Measurements from ENCODE around the gene LRRC27. TPM values are rescaled to one million over a fixed set of nuclear protein-coding genes. Genes with fewer than 3 reads are reported as not detected.

LRRC27 gene
- total and polyA plus RNA-seq, 2 of the 4 experiments (the other 2 are of a cell fraction), result 3.8 to 5.3 TPM

GRCh38 chr10:132404911-132405462 lies 73.0 kb downstream of the LRRC27 start:
- WGBS, 2 experiments (ENCODE audit: extremely low coverage in 2 of 2, insufficient read length in 1 of 2), result 84% methylated on average over 31 of the region's 54 CpGs; no CpG with 5 or more reads in 1 of the 2 experiments
- H2AK9ac ChIP-seq (replicated peaks; ENCODE audit: low read depth, low read length, poor library complexity), result no peak overlapping the region

More at GRCh38 chr10:132404911-132405462, 73.0 kb downstream of the LRRC27 start:
- dilution Hi-C loops (cut with HindIII; ENCODE audit: low sequenced_read_pairs, unreplicated experiment) (no loop called here), in situ Hi-C loops (cut with MboI; ENCODE audit: low sequenced_read_pairs) (no loop called here), intact Hi-C loops (cut with micrococcal nuclease) (no loop called here)
- Histone ChIP-seq H3K9ac (ENCODE audit: low read depth, low read length) (no peak overlapping the region), H3K4me2 (ENCODE audit: low read depth, low read length) (no peak overlapping the region), H3K14ac (replicated peaks; ENCODE audit: low read depth, low read length) (no peak overlapping the region), H3K36me3 (ENCODE audit: control insufficient read depth, insufficient read depth, low read length) (peaks cover 18% of the 10 kb centered on the region; the same call in 1 of the 2 replicates), H3K9me1 (ENCODE audit: insufficient read depth, low read length) (peaks cover 2% of the 10 kb centered on the region; the same call in 1 of the 2 replicates), H3K56ac (ENCODE audit: extremely low read depth, insufficient read depth, low read length) (no peak overlapping the region), H4K20me1 (ENCODE audit: insufficient read depth, low read length) (no peaks in the 10 kb centered on the region; the same call in none of the 2 replicates), H2AFZ (replicated peaks; ENCODE audit: low read length, poor library complexity) (no peak overlapping the region), H2BK120ac (ENCODE audit: low read depth, low read length) (no peak overlapping the region), H3K18ac (ENCODE audit: low read depth, low read length) (no peak overlapping the region), H3K4ac (ENCODE audit: low read depth, low read length) (no peak overlapping the region), H3K27ac (ENCODE audit: insufficient read depth, low read length) (no peak overlapping the region), H2AK5ac (ENCODE audit: low read depth, low read length) (no peak overlapping the region), H3K9me3 (ENCODE audit: control insufficient read depth, insufficient read depth, low read length) (no peaks in the 10 kb centered on the region), H4K5ac (ENCODE audit: low read depth, low read length) (no peak overlapping the region), H2BK5ac (ENCODE audit: low read depth, low read length, poor library complexity, severe bottlenecking) (no peak overlapping the region), H3K4me3 (ENCODE audit: insufficient read depth, low read depth, low read length) (no peak overlapping the region), H3K23ac (ENCODE audit: low read depth, low read length) (no peak overlapping the region), H4K8ac (ENCODE audit: low read depth in 2 of 2, low read length in 2 of 2) (no peak overlapping the region), H3K79me1 (ENCODE audit: low read depth in 1 of 2, low read length in 2 of 2) (peaks cover 3 to 17% of the 10 kb centered on the region in 2 experiments; a peak in 3 of 4 replicates), H4K91ac (ENCODE audit: insufficient read depth, low read depth, low read length) (no peak overlapping the region), H3K4me1 (ENCODE audit: control insufficient read depth, insufficient read depth, low read length) (peaks cover 6% of the 10 kb centered on the region; the same call in 1 of the 2 replicates), H2BK20ac (ENCODE audit: low read depth, low read length) (no peak overlapping the region), H2BK15ac (ENCODE audit: low read depth, low read length) (no peak overlapping the region), H3K27me3 (ENCODE audit: control insufficient read depth, insufficient read depth, low read length) (no peaks in the 10 kb centered on the region)
- TF ChIP-seq RCOR1 (IDR thresholded peaks at IDR 0.05; ENCODE audit: insufficient replicate concordance, low read length) (no peak), CTCF (conservative IDR thresholded peaks at IDR 0.05; ENCODE audit: low read depth, low read length) (no peak), BHLHE40 (IDR thresholded peaks at IDR 0.05; ENCODE audit: low read depth, low read length) (no peak), CEBPB (IDR thresholded peaks at IDR 0.05; ENCODE audit: low read depth, low read length) (no peak), MAFK (IDR thresholded peaks at IDR 0.05; ENCODE audit: low read depth, low read length) (no peak), RFX5 (IDR thresholded peaks at IDR 0.05; ENCODE audit: low read depth, low read length) (no peak), MAZ (IDR thresholded peaks at IDR 0.05; ENCODE audit: borderline replicate concordance, low read depth, low read length) (no peak), FOS (IDR thresholded peaks at IDR 0.05; ENCODE audit: low read depth, low read length) (no peak), USF2 (IDR thresholded peaks at IDR 0.05; ENCODE audit: low read depth, low read length) (no peak), ELK1 (IDR thresholded peaks at IDR 0.05; ENCODE audit: borderline replicate concordance, low read depth, low read length) (no peak), RAD21 (IDR thresholded peaks at IDR 0.05; ENCODE audit: low read length) (no peak), MXI1 (IDR thresholded peaks at IDR 0.05; ENCODE audit: borderline replicate concordance, low read depth, low read length) (no peak), CHD1 (IDR thresholded peaks at IDR 0.05; ENCODE audit: low read depth, low read length) (no peak), SMC3 (IDR thresholded peaks at IDR 0.05; ENCODE audit: low read depth, low read length) (no peak), NFE2L2 (IDR thresholded peaks at IDR 0.05; ENCODE audit: low read depth, low read length) (no peak), POLR2A (IDR thresholded peaks at IDR 0.05; ENCODE audit: low read depth, low read length) (no peak)
- DNase-seq (no peak), ATAC-seq (ENCODE audit: low read depth) (no peak)
- BruUV-seq (replicated peaks), result no TSS peak
- CTCF ChIA-PET, result no interaction called here
- POLR2A ChIA-PET (ENCODE audit: unreplicated experiment), result no interaction called here
